ENCODE results near the gene COA1. TPM values are rescaled to one million over a fixed set of nuclear protein-coding genes. Genes with fewer than 3 reads are reported as not detected.
"Not testable (repeated sequence)": the region's sequence is repeated elsewhere in the genome, so short reads cannot be mapped to it uniquely, and the experiment has no call there.

Gene COA1
- polyA plus RNA-seq, 2 of the 4 experiments (the other 2 are of a cell fraction) = 57.5 to 91.4 TPM

- FAIRE-seq = no peak
- peaks cover 8% of the 10 kb centered on the region; the same call in 2 of the 3 replicates for H3K4me1 ChIP-seq
- ATAC-seq = no peak
Measured at GRCh38 chr7:43737467-43738127, 8.3 kb upstream of the COA1 start.

GRCh38 chr7:43735802-43736603 is 6.7 kb upstream of the COA1 start:
- TF ChIP-seq BHLHE40 (IDR thresholded peaks at IDR 0.05; ENCODE audit: low read depth, low read length) (no peak), CHD4 (IDR thresholded peaks at IDR 0.05; ENCODE audit: borderline replicate concordance) (no peak), CEBPB (IDR thresholded peaks at IDR 0.05) (0 out of 4 replicates have a peak, but pooled peaks have one; percentile 19 to 44), EHF (CRISPR knock-in tag; IDR thresholded peaks at IDR 0.05) (no peak), NFE2L2 (conservative IDR thresholded peaks at IDR 0.05; ENCODE audit: low read length) (no peak), TFCP2L1 (CRISPR knock-in tag; IDR thresholded peaks at IDR 0.05) (no peak), HDAC2 (IDR thresholded peaks at IDR 0.05) (no peak), CBX8 (IDR thresholded peaks at IDR 0.05) (no peak)
- Histone ChIP-seq H3K4me1 (peaks cover 8% of the 10 kb centered on the region; the same call in 2 of the 3 replicates), H3K4me3 (no peak overlapping the region), H3K27ac (peak overlapping the region; percentile 33 to 55; a peak in 1 of 6 replicates), H3K4me2 (peak overlapping the region; percentile 25; the same call in 1 of the 3 replicates), H3K9me3 (no peaks in the 10 kb centered on the region)
- FAIRE-seq (no peak), ATAC-seq (no peak), DNase-seq (ENCODE audit: low read depth in 1 of 2, low spot score in 1 of 2) (no peak)
- CTCF ChIA-PET = interaction anchor here (1.3 to 4.7 kb wide), 2 partner anchors 13 to 103 kb away, joined by 3 to 25 read pairs; no protein-coding TSS in a partner anchor
- POLR2A ChIA-PET = interaction anchor here (1.3 kb wide), 1 partner anchor 153 kb away, joined by 4 read pairs; the partner anchor contains the start of gene STK17A
- 35% methylated on average over 2 of the region's 2 CpGs for WGBS (ENCODE audit: missing lambda C conversion rate)

More at GRCh38 chr7:43737467-43738127, 8.3 kb upstream of the COA1 start:
- no peak for TF ChIP-seq HOXB5 (CRISPR knock-in tag; IDR thresholded peaks at IDR 0.05)
- TF ChIP-seq HDAC2 (IDR thresholded peaks at IDR 0.05) = no peak
- no peak for TF ChIP-seq TP53 (CRISPR knock-in tag; IDR thresholded peaks at IDR 0.05)
- no peak for TF ChIP-seq SMC3 (IDR thresholded peaks at IDR 0.05)
- 86% methylated on average over 6 of the region's 6 CpGs for WGBS (ENCODE audit: missing lambda C conversion rate)
- POLR2A ChIA-PET = interaction anchor here (0.7 kb wide), 1 partner anchor 21 kb away, joined by 3 read pairs; the partner anchor contains the start of gene BLVRA
- no peak overlapping the region for H3K27ac ChIP-seq
- no peaks in the 10 kb centered on the region for H3K9me3 ChIP-seq
- DNase-seq (ENCODE audit: low read depth in 1 of 2, low spot score in 1 of 2) = no peak
- H3K4me2 ChIP-seq = no peak overlapping the region
- CTCF ChIA-PET = interaction anchor here (0.6 to 1.9 kb wide), 4 partner anchors 8 to 185 kb away, joined by 3 to 5 read pairs (median 3); partner anchors contain the start of gene COA1
- H3K4me3 ChIP-seq = no peak overlapping the region

DNA sequence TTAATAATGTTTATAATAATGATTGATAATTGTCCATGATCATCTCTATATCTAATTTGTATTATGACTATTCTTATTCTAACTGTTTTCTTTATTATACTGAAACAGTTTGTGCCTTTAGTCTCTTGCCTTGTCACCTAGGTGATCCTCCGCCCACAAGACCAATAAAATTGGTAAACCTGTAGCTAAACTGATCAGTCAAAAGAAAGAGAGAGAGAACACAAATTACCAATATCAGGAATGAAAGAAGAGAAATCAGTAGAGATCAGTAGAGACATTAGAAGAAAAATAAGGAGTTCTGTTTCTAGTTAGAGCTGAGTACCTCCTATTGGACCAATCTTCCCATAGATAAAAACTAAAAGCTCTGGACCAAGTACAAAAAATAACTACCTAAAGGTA is 6.1 kb upstream of the COA1 start:
- Histone ChIP-seq H3K4me1 (peaks cover 10% of the 10 kb centered on the region; the same call in 2 of the 3 replicates), H3K9me3 (no peaks in the 10 kb centered on the region), H3K4me2 (no peak overlapping the region), H3K27ac (peak overlapping the region in 1 of 2 experiments; percentile 31; a peak in 1 of 6 replicates), H3K4me3 (no peak overlapping the region)
- TF ChIP-seq TP53 (CRISPR knock-in tag; IDR thresholded peaks at IDR 0.05) (no peak), POLR2A (IDR thresholded peaks at IDR 0.05; ENCODE audit: low read length) (no peak), NR3C1 (IDR thresholded peaks at IDR 0.05) (no peak), KDM5A (IDR thresholded peaks at IDR 0.05) (no peak), BHLHE40 (IDR thresholded peaks at IDR 0.05; ENCODE audit: low read depth, low read length) (no peak), ESRRA (IDR thresholded peaks at IDR 0.05; ENCODE audit: borderline replicate concordance, low read length) (no peak), KDM1A (IDR thresholded peaks at IDR 0.05; ENCODE audit: low read depth) (no peak), SMC3 (IDR thresholded peaks at IDR 0.05) (no peak), RAD21 (conservative IDR thresholded peaks at IDR 0.05 in 1 of 2, IDR thresholded peaks at IDR 0.05 in 1 of 2) (no peak), ZNF302 (CRISPR knock-in tag; IDR thresholded peaks at IDR 0.05) (no peak), MAZ (IDR thresholded peaks at IDR 0.05; ENCODE audit: borderline replicate concordance, low read depth, low read length) (no peak), RFX5 (IDR thresholded peaks at IDR 0.05) (no peak)
- TF ChIP-seq, protein P1, sequence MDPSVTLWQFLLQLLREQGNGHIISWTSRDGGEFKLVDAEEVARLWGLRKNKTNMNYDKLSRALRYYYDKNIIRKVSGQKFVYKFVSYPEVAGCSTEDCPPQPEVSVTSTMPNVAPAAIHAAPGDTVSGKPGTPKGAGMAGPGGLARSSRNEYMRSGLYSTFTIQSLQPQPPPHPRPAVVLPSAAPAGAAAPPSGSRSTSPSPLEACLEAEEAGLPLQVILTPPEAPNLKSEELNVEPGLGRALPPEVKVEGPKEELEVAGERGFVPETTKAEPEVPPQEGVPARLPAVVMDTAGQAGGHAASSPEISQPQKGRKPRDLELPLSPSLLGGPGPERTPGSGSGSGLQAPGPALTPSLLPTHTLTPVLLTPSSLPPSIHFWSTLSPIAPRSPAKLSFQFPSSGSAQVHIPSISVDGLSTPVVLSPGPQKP (IDR thresholded peaks at IDR 0.05; ENCODE audit: low read depth, low read length) = no peak
- CTCF ChIA-PET = interaction anchor here (1.3 to 4.7 kb wide), 2 partner anchors 12 to 103 kb away, joined by 3 to 25 read pairs; no protein-coding TSS in a partner anchor
- DNase-seq (ENCODE audit: low read depth in 1 of 2, low spot score in 1 of 2) = no peak
- no peak for FAIRE-seq
- no peak for ATAC-seq
- 94% methylated on average over 1 of the region's 1 CpG for WGBS (ENCODE audit: missing lambda C conversion rate)
- POLR2A ChIA-PET = no interaction called here

DNA sequence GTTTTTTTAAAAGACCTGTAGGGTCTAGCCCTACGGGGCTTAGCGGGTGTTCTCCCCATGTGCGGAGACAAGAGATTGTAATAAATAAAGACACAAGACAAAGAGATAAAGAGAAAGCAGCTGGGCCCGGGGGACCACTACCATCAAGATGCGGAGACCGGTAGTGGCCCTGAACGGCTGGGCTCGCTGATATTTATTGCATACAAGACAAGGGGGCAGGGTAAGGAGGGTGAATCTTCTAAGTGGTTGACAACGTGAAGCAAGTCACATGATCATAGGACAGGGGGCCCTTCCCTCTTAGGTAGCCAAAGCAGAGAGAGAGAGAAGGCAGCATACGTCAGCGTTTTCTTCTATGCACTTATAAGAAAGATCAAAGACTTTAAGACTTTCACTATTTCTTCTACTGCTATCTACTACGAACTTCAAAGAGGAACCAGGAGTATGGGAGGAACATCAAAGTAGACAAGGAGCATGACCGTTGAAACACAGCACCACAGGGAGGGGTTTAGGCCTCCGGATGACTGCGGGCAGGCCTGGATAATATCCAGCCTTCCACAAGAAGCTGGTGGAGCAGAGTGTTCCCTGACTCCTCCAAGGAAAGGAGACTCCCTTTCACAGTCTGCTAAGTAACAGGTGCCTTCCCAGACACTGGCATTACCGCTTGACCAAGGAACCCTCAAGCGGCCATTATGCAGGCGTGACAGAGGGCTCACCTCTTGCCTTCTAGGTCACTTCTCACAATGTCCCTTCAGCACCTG is 5.4 kb upstream of the COA1 start:
- POLR2A ChIA-PET; H3K4me3 ChIP-seq; H3K4me2 ChIP-seq; H3K9me3 ChIP-seq; DNase-seq (ENCODE audit: low read depth in 1 of 2, low spot score in 1 of 2); FAIRE-seq; H3K27ac ChIP-seq; ATAC-seq: not testable (repeated sequence)
- CTCF ChIA-PET = interaction anchor here (0.9 to 4.7 kb wide), 4 partner anchors 12 to 152 kb away, joined by 3 to 25 read pairs (median 4); partner anchors contain the start of gene STK17A
- WGBS (ENCODE audit: missing lambda C conversion rate) = 82% methylated on average over 18 of the region's 18 CpGs
- H3K4me1 ChIP-seq = peaks cover 14% of the 10 kb centered on the region; the same call in 2 of the 3 replicates

- peaks cover 13% of the 10 kb centered on the region; the same call in 2 of the 3 replicates for H3K4me1 ChIP-seq
- not testable (repeated sequence) for H3K4me2 ChIP-seq; H3K27ac ChIP-seq; DNase-seq (ENCODE audit: low read depth in 1 of 2, low spot score in 1 of 2); FAIRE-seq; H3K9me3 ChIP-seq; ATAC-seq; H3K4me3 ChIP-seq
- ChIA-PET CTCF (interaction anchor here (1.3 to 4.8 kb wide), 2 partner anchors 60 to 107 kb away, joined by 3 to 51 read pairs; no protein-coding TSS in a partner anchor), POLR2A (interaction anchor here (2.0 kb wide), 1 partner anchor 149 kb away, joined by 7 read pairs; the partner anchor contains the start of gene STK17A)
- WGBS (ENCODE audit: missing lambda C conversion rate) = 72% methylated on average over 3 of the region's 3 CpGs
Measured at GRCh38 chr7:43731494-43731893, 2.2 kb upstream of the COA1 start.

Measured in A549 (cell line).